Gastrocnemius medialis (tissue), 4 donors: ENCODE measurements around the gene B4GALT5. TPM values are rescaled to one million over a fixed set of nuclear protein-coding genes. Genes with fewer than 3 reads are reported as not detected.
A peak's percentile ranks its signal among the peaks of the same experiment; 100 is the strongest.

Experiments
- ATAC-seq, 2 donors: fragments of 150-250 bp; one replicate each; pipeline ENCODE4 v1.9.1; 2016
- DNase-seq, 2 donors: peaks; one replicate each; pipeline ENCODE4 v3.0.0-alpha.2; 2019
- H3K27ac ChIP-seq, 4 donors: fragments of 200-600 bp; sonication (generic); 1 replicate in 1 of 4; 2 replicates in 3 of 4; pipeline ENCODE4 v1.5.1; 2016 to 2018; ENCODE audit warnings: mild to moderate bottlenecking in 2 of 4, moderate library complexity in 1 of 4
- H3K27me3 ChIP-seq, 3 donors: fragments of 200-600 bp; sonication (generic) in 2 of 3; 1 replicate in 1 of 3; 2 replicates in 2 of 3; pipeline versions ENCODE4 v1.5.1 to v1.6.0; 2016 to 2019; ENCODE audit warnings: mild to moderate bottlenecking in 1 of 3, moderate library complexity in 1 of 3
- H3K36me3 ChIP-seq, 2 donors: fragments of 200-600 bp; sonication (generic) in 1 of 2; one replicate each; pipeline ENCODE4 v1.5.1; 2017 to 2018
- H3K4me1 ChIP-seq, 2 donors: fragments of 200-600 bp; sonication (generic) in 1 of 2; one replicate each; pipeline ENCODE4 v1.5.1; 2016 to 2017; ENCODE audit warnings: mild to moderate bottlenecking in 2 of 2
- H3K4me3 ChIP-seq, 4 donors: fragments of 200-600 bp; sonication (generic) in 3 of 4; 1 replicate in 1 of 4; 2 replicates in 3 of 4; pipeline ENCODE4 v1.5.1; 2016 to 2019; ENCODE audit warnings: mild to moderate bottlenecking in 2 of 4
- H3K9me3 ChIP-seq, 3 donors: fragments of 200-600 bp; sonication (generic) in 2 of 3; 1 replicate in 1 of 3; 2 replicates in 2 of 3; pipeline ENCODE4 v1.5.1; 2016 to 2019
- POLR2A ChIP-seq, 2 donors: fragments of 450-650 bp; IDR thresholded peaks; one replicate each; pipeline ENCODE4 v1.6.1; 2017; ENCODE audit warnings: antibody characterized with exemption in 2 of 2, mild to moderate bottlenecking in 2 of 2, moderate library complexity in 2 of 2
- in situ Hi-C, 4 donors: fragments of 200-750 bp; cut with MboI; loops; one replicate each; pipeline versions ENCODE4 v1.15.0 to v1.8.0; 2017; ENCODE audit warnings: low sequenced_read_pairs in 4 of 4
- intact Hi-C: fragments of 100-400 bp; cut with DNase I; formaldehyde crosslinking; loops from one replicate; pipeline ENCODE4 v1.15.1; 2023; ENCODE audit warnings: low total_unique reads
- total RNA-seq, 4 donors: library from RNA; depleted of rRNA; stranded (reverse); fragments of >200 nt; gene quantifications; one replicate each; pipeline versions ENCODE4 v1.1.0 to v1.2.3, GENCODE V29; 2016
- TF ChIP-seq, protein P1 (sequence below), 5 experiments: fragments of 450-650 bp in 3 of 5; fragments of 200-600 bp in 2 of 5; sonication (generic) in 2 of 5; IDR thresholded peaks in 4 of 5; conservative IDR thresholded peaks in 1 of 5; 1 replicate in 4 of 5; 2 replicates in 1 of 5; pipeline ENCODE4 v1.5.1; 2016 to 2019; ENCODE audit warnings: antibody characterized with exemption in 5 of 5, mild to moderate bottlenecking in 3 of 5, moderate library complexity in 3 of 5

B4GALT5 gene
- total RNA-seq, 4 donors from 2014 or later = 27.6 to 75.2 (median 56.4) TPM

DNA sequence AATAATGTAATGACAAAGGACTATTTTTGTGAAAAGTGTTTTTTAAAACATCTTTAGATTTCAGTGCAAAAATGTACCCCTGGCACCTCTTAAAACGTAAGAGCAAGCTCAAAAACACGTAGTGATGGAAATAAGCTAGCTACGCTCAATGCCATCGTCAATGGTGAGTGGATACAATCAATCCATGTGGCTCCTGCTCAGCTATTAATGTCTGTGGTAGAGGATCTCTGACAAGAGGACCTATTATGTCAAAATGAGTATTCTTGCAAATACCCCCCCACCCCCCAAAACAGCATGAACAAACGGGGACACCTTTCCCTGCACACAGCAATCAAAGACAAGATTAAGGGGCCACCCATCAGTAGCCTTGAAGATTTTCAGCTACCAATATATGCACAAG, 80.7 kb downstream of the B4GALT5 start:
- H3K36me3 ChIP-seq = peaks cover 0 to 25% of the 10 kb centered on the region in 2 donors
- peaks cover 45 to 69% of the 10 kb centered on the region in 2 donors for H3K4me1 ChIP-seq
- intact Hi-C loops (no loop called here), in situ Hi-C loops (no loop called here)
- peak overlapping the region in 1 of 4 donors; percentile 86 for H3K27ac ChIP-seq
- H3K9me3 ChIP-seq = peaks cover 0 to 4% (median 0%) of the 10 kb centered on the region in 3 donors
- no peaks in the 10 kb centered on the region for H3K27me3 ChIP-seq
- no peak for ATAC-seq
- DNase-seq = no peak
- no peak overlapping the region for H3K4me3 ChIP-seq
- TF ChIP-seq, protein P1, sequence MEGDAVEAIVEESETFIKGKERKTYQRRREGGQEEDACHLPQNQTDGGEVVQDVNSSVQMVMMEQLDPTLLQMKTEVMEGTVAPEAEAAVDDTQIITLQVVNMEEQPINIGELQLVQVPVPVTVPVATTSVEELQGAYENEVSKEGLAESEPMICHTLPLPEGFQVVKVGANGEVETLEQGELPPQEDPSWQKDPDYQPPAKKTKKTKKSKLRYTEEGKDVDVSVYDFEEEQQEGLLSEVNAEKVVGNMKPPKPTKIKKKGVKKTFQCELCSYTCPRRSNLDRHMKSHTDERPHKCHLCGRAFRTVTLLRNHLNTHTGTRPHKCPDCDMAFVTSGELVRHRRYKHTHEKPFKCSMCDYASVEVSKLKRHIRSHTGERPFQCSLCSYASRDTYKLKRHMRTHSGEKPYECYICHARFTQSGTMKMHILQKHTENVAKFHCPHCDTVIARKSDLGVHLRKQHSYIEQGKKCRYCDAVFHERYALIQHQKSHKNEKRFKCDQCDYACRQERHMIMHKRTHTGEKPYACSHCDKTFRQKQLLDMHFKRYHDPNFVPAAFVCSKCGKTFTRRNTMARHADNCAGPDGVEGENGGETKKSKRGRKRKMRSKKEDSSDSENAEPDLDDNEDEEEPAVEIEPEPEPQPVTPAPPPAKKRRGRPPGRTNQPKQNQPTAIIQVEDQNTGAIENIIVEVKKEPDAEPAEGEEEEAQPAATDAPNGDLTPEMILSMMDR (IDR thresholded peaks at IDR 0.05 in 4 of 5, conservative IDR thresholded peaks at IDR 0.05 in 1 of 5) = no peak
- no peak for TF ChIP-seq POLR2A (IDR thresholded peaks at IDR 0.05)

DNA sequence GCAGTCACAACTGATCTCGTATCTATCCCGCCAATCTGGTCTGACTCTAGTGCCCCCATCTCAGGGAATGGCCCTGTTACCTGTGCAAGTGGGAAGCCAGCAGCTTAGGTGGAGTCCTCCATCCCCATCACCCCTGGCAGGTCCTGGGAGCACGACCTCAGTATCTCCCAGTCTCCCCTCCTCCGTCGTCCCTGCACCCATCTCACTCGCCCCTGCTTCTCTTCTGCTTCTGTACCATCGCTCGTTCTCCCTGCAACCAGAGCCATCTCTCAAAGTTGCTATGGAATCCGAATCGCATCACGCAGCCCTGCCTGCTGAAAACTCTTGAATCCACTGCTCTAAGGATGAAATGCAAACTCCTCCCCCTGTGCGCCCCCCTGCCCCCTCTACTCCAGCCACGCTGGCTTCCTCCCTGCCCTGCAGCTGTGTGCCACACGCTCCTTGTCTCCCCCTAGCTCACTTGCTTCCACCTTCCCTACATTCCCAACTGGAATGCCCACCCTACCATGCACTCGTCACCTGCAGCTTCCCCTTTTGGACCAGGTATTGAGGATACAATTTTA, 81.7 kb downstream of the B4GALT5 start:
- in situ Hi-C loops (no loop called here), intact Hi-C loops (no loop called here)
- DNase-seq (no peak), ATAC-seq (no peak)
- Histone ChIP-seq H3K4me1 (peaks cover 43 to 58% of the 10 kb centered on the region in 2 donors), H3K9me3 (peaks cover 0 to 4% (median 0%) of the 10 kb centered on the region in 3 donors), H3K27ac (peak overlapping the region; percentile 42 to 86 (median 68)), H3K36me3 (peaks cover 0 to 25% of the 10 kb centered on the region in 2 donors), H3K4me3 (no peak overlapping the region), H3K27me3 (no peaks in the 10 kb centered on the region)
- TF ChIP-seq, protein P1 (IDR thresholded peaks at IDR 0.05 in 4 of 5, conservative IDR thresholded peaks at IDR 0.05 in 1 of 5) = no peak
- no peak for TF ChIP-seq POLR2A (IDR thresholded peaks at IDR 0.05)

DNA sequence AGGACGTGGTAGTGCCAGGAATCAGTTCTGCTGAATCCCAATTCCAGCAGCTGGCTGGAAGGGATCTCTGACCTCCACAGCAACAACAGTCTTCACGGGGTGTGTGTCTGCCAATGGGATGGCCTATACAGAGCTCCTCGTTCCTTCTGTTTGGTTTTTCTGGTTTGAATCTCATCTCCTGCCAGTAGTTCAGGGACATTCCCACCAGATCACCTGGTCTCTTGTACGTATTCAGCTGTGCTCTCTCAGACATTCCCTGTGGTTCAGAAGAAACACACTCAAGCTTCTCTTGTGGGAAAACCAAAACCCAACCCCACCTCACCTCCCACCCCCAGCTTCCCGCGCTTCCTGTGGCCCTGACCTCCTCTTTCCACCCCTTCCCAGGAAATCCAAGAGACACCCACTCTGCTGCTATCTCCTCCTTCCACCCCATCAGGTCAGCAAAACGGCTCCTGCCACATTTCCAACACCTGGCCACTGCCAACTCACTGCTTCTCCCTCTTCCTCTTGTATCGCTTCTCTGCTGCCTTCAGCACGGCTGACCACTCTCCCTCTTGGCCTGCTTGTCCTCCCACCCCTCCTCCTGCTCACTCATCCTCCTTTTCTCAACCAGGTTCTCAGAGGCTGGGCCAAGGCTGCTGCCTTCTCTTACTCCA, 82.5 kb downstream of the B4GALT5 start:
- Histone ChIP-seq H3K36me3 (peaks cover 0 to 25% of the 10 kb centered on the region in 2 donors), H3K27me3 (no peaks in the 10 kb centered on the region), H3K9me3 (peaks cover 0 to 4% (median 0%) of the 10 kb centered on the region in 3 donors), H3K4me1 (peaks cover 37 to 54% of the 10 kb centered on the region in 2 donors), H3K27ac (peak overlapping the region; percentile 42 to 86 (median 68)), H3K4me3 (no peak overlapping the region)
- TF ChIP-seq POLR2A (IDR thresholded peaks at IDR 0.05) = no peak
- TF ChIP-seq, protein P1 (IDR thresholded peaks at IDR 0.05 in 4 of 5, conservative IDR thresholded peaks at IDR 0.05 in 1 of 5) = no peak
- ATAC-seq (peak; percentile 30 to 41), DNase-seq (no peak)
- intact Hi-C loops = no loop called here
- in situ Hi-C loops = no loop called here

DNA sequence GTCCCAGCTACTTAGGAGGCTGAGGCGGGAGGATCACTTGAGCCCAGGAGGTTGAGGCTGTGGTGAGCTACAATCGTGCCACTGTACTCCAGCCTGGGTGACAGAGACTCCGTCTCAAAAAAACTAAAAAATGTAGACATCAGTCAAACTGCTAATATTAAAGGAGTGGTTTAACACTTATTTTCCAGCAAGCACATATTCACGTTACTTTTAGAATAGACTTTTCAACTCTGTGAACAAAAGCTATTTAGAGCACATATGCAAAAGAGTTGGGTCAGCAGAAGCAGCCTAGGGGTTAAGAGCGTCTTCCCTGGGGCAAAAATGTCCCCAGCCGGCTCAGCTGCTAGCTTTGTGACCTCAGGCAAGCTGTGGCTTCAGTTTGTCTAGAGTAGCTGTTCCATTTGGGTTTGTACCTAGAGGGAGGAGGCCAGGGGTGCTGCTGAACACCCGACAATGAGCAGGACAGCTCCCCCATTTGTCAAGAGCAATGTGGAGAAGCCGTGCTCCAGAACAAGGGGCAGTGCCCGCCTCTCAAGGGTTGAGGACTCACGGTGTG, 83.2 kb downstream of the B4GALT5 start:
- DNase-seq (no peak), ATAC-seq (no peak)
- intact Hi-C loops (no loop called here), in situ Hi-C loops (no loop called here)
- Histone ChIP-seq H3K36me3 (peaks cover 0 to 20% of the 10 kb centered on the region in 2 donors), H3K27me3 (no peaks in the 10 kb centered on the region), H3K27ac (peak overlapping the region; percentile 42 to 86 (median 68)), H3K4me3 (no peak overlapping the region), H3K4me1 (peaks cover 35 to 51% of the 10 kb centered on the region in 2 donors), H3K9me3 (peaks cover 0 to 4% (median 0%) of the 10 kb centered on the region in 3 donors)
- no peak for TF ChIP-seq POLR2A (IDR thresholded peaks at IDR 0.05)
- TF ChIP-seq, protein P1 (IDR thresholded peaks at IDR 0.05 in 4 of 5, conservative IDR thresholded peaks at IDR 0.05 in 1 of 5) = no peak
